NCI-H345 (cell line): ENCODE results near the gene CORIN.

Experiments used
- DNase-seq: peaks from one replicate; lab custom pipeline; 2025; lab: John Stamatoyannopoulos, UW

The CORIN gene, protein sequence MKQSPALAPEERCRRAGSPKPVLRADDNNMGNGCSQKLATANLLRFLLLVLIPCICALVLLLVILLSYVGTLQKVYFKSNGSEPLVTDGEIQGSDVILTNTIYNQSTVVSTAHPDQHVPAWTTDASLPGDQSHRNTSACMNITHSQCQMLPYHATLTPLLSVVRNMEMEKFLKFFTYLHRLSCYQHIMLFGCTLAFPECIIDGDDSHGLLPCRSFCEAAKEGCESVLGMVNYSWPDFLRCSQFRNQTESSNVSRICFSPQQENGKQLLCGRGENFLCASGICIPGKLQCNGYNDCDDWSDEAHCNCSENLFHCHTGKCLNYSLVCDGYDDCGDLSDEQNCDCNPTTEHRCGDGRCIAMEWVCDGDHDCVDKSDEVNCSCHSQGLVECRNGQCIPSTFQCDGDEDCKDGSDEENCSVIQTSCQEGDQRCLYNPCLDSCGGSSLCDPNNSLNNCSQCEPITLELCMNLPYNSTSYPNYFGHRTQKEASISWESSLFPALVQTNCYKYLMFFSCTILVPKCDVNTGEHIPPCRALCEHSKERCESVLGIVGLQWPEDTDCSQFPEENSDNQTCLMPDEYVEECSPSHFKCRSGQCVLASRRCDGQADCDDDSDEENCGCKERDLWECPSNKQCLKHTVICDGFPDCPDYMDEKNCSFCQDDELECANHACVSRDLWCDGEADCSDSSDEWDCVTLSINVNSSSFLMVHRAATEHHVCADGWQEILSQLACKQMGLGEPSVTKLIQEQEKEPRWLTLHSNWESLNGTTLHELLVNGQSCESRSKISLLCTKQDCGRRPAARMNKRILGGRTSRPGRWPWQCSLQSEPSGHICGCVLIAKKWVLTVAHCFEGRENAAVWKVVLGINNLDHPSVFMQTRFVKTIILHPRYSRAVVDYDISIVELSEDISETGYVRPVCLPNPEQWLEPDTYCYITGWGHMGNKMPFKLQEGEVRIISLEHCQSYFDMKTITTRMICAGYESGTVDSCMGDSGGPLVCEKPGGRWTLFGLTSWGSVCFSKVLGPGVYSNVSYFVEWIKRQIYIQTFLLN

DNA sequence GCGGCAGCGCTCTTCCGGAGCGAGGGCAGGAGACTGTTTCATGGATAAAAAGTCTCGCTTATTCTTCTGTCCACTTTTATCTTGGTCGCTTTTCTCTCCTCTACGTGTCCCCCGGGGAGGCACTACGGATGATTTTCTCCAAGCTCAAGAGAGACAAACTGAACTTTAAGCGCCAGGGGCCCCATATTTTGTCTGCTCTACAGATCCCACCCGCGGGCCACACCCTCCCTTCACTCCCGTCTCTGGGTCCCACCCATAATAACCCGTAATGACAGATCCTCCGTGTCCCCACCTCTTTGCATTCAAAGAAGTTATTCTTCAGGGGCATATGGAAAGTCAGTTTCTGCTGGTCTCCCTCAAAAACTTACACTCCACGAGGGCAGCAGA lies at the start of gene CORIN:
TSS of gene CORIN (minus strand) at position 160 of the 387 bp plus-strand sequence. CDS start at position 42, 118 bp downstream.
- no peak for DNase-seq

DNA sequence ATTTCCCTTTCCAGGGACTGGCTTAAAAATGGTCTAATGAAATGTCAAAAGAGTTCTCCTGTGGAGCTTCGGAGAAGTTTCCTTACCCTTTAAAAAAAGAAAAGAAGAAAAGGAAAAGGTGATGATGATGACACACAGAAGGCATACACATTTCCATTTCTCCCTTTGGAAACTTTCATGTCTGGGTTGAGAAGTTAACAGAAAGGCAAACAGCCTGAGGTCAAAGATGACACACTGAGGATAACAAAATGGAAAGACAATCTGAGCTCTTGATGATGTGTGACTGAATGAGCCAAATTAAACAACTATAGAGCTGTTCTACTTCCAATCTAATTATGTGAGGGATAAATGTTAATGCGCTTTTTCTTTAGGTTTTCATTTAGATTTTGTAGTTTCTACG lies 44.4 kb upstream of the CORIN start:
- no peak for DNase-seq

DNA sequence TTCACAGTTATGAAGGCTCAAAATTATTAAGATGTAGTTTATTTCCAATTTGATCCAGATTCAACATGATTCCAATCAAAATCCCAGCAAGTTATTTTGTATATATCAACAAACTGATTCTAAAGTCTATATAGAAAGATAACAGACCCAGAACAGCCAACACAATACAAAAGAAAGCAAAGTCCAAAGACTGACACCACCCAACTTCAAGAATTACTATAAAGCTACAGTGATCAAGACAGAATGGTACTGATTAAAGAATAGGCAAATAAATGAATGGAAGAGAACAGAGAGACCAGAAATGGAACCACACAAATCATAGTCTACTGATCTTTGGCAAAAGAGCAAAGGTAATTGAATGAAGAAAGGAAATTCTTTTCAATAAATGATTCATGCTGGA lies 41.6 kb upstream of the CORIN start:
- DNase-seq, result no peak

GRCh38 chr4:47876784-47877546 lies 39.1 kb upstream of the CORIN start:
- no peak for DNase-seq

DNA sequence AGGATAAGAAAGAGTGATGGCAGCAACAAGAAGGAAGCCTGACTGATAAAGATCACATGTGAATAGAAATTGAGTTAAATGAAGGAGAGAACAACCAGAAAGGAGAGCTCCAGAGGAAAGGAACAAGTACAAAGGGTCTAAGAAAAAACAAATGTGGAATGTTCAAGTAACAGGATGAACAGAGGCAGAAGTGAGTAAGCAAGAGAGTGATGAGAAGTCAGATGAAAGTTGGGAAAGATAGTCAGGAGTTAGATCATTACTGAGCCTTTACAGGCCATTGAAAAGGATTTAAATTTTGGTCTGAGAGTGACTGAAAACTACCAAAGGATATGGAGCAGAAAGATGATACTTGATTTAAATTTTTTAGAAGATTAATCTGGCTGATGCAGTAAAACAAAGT lies 38.4 kb upstream of the CORIN start:
- no peak for DNase-seq

DNA sequence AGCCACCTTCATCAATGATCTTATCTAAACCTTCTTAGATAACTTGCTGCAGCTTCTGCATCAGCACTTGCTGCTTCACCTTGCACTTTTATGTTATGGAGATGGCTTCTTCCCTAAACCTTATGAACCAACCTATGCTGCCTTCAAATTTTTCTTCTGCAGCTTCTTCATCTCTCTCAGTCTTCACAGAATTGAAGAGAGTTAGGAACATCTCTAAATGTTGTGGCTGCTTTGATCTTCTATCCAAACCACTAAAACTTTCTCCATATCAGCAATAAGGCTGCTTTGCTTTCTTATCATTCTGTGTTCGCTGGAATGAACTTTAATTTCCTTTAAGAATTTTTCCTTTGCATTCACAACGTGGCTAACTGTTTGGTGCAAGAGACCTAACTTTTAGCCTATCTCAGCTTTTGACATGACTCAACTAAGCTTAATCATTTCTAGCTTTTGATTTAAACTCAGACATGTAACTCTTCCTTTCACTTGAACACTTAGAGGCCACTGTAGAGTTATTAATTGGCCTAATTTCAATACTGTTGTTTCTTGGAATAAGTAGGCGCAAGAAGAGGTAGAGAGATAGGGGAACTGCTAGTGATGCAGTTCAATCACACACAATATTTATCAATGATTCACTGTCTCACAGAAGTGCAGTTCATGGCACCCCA lies 36.1 kb upstream of the CORIN start:
- no peak for DNase-seq

DNA sequence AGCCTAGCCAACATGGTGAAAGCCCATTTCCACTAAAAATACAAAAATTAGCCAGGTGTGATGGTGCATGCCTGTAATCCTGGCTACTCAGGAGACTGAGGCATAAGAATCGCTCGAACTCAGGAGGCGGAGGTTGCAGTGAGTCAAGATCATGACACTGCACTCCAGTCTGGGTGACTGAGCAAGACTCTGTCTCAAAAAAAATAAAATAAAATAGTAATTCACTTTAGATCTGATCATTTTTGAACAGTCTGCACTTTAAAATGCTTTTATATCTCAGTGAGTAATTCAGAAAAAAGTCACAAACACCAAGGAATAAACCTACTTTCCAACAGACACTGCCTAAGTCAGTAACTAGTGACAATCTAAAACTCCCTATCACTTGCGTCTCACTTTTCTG lies 25.6 kb upstream of the CORIN start:
- no peak for DNase-seq

- DNase-seq, result no peak
Measured at GRCh38 chr4:47862297-47862696, 24.4 kb upstream of the CORIN start.

DNA sequence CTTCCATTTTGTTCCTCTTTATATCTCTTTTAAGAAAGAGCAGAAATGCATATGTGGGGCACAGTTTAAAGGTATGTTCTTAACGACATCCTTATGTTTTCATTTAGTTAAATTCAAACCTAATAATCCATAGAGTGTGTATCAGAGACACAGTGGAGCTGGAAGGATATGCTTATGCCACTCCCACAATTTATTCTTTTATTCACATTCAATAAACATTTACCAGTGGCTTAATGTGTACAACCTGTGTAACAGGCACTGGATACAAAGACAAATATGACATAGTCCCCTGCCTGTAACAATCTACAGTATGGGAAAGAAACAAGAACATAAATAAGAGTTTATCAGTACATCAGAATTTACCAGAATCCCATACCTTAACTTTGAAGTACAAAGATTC lies 22.4 kb upstream of the CORIN start:
- no peak for DNase-seq

DNA sequence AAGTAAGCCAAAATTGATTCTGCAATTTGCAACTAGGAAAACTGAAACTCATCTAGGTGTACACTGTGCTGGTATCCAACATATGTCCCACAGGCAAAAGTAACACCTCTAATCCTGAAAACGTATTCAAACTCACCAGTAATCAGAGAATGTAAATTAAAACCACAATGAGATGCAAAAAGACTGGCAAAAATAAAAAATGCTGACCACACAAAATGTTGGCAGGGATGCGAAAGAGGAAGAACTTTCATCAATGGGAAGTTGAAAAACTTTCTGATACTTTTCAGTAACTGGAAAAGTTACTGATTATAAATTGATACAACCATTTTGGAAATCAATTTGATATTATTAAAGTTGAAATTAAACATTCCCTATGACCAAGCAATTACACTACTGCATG lies 20.1 kb upstream of the CORIN start:
- no peak for DNase-seq

DNA sequence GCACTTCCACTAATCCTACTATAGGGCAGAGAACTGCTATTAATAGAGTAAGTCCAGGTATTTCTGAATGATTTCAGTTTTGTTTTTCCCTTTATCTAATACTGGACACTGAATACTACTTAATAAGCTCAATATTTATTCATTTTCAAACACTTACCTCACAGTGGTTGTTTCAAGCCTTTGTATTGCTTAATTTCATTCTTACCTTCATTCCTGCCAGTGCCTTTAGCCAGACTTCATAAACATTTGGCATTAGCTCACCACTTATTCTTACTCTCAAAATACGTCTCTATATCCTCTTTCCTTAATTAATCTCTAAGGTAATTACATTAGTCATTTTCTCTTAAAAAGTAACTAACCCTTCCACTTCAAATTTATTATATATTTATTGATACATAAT lies 18.8 kb upstream of the CORIN start:
- no peak for DNase-seq

- DNase-seq, result no peak
Measured at GRCh38 chr4:47855350-47855749, 17.5 kb upstream of the CORIN start.

DNA sequence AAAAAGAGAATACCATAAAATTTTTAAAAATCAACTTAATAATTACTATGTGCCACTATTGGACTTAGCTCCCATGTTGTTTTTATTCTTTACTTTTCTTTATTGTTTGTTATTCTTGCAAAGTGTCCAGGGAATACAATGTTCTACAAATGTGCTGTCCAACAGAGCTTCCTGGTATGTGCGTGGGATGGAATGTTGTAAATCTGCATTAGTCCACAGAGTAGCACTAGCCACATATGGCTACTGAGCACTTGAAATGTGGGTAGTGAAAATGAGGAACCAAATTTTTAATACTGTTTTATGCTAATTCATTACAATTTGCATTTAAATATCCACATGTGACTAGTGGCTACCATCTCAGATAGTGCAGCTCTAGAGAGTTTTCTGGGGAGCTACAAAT lies 14.3 kb upstream of the CORIN start:
- no peak for DNase-seq

DNA sequence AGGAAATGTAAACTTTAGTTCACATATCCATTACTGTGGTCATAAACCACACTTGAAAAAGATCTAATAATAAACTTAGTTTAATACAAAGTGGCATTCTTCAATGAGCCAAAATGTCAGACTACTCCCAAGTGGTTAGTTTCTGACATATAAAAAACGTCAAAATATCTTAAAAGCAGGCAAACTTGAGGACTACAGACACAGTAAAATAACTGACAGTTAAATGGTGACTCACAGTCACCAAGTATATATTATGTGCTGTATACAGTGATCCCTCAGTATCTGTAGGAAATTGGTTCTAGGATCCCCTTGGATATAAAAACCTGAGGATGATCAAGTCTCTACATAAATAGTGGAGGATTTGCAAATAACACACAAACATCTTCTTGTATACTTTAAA lies 11.6 kb upstream of the CORIN start:
- DNase-seq, result no peak

DNA sequence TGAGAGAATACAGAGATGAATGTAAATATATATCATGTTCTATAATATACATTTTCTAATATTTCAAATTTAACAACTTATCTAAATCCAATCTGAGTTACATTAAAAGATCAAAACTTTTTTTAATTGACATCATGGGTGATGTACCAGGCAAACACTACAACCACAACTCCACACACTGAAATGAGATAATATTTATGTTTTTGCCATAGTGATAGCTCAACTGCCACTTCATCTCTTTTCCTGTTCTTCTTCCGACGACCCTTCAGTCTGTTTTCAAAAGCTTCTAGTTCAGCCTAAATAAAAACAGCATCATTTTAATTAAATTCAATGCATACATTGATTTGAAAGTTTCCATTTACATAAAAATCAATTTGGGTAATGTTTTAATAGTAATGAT lies 10.2 kb upstream of the CORIN start:
- no peak for DNase-seq

GRCh38 chr4:47842985-47843384 lies 5.1 kb upstream of the CORIN start:
- no peak for DNase-seq

DNA sequence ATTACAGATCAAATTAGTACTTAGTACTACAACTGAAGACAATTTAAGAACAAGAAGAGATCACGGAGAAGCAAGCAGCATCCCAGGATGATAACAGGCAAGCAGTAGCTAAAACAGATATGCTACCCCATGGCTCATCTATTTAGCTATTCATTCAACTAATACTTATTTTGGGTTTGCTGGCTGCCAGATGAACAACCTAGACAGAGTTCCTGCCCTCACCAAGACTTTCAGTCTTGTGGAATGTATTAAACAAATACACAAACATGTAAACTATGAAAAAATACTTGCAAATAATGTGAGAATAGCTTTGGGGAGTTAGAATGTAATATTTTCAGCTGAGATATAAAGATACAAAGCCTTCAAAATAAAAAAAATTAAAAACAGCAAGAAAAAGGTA lies 2.4 kb upstream of the CORIN start:
- DNase-seq, result no peak

DNA sequence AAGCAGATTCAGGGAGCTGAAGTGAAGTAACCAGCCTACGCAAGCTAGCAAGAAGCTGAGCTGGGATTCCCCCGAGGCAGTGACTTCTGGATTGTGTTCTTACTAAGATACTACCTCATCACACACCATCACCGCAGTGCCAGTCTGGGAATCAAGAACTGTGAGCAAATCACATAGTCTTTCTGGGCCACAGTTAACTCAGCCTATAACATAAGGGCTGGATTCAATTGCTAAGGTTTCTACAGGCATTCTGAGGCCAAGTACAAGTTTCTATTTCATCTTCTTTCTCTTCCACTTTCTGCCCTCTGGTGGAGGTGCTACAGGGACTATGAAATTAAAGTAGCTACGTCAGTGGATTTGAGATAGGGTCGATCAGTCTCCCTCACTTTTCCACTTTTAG lies 1.4 kb upstream of the CORIN start:
- peak; percentile 19 for DNase-seq

GRCh38 chr4:47838445-47838844 lies 578 bp upstream of the CORIN start:
- no peak for DNase-seq

GRCh38 chr4:47837094-47837907 lies 566 bp downstream of the CORIN start:
- DNase-seq, result peak; percentile 37

GRCh38 chr4:47836641-47837093 lies 1.2 kb downstream of the CORIN start:
- peak; percentile 85 for DNase-seq
